HG03066 (cell line): ENCODE measurements around the gene HEXIM2.
"Not testable (repeated sequence)": the region's sequence is repeated elsewhere in the genome, so short reads cannot be mapped to it uniquely, and the experiment has no call there.

Experiments
- ATAC-seq: cut with Tn5 transposase; IDR thresholded peaks from one replicate; pipeline ENCODE4 v1.9.1; 2021; ENCODE audit warnings: low read depth; ENCODE audit not compliant: unreplicated experiment

The HEXIM2 gene, protein sequence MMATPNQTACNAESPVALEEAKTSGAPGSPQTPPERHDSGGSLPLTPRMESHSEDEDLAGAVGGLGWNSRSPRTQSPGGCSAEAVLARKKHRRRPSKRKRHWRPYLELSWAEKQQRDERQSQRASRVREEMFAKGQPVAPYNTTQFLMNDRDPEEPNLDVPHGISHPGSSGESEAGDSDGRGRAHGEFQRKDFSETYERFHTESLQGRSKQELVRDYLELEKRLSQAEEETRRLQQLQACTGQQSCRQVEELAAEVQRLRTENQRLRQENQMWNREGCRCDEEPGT

GRCh38 chr17:45161288-45162024 is at the start of gene HEXIM2:
TSS of gene HEXIM2 (plus strand) at chr17:45161875. CDS start at chr17:45162794, 919 bp downstream.
- ATAC-seq, result peak; percentile 85

- ATAC-seq, result no peak
Observed at GRCh38 chr17:45112559-45113423, 48.9 kb upstream of the HEXIM2 start.

- ATAC-seq, result no peak
Observed at GRCh38 chr17:45113424-45113754, 48.3 kb upstream of the HEXIM2 start.

GRCh38 chr17:45114117-45114932 is 47.4 kb upstream of the HEXIM2 start:
- ATAC-seq, result no peak

DNA sequence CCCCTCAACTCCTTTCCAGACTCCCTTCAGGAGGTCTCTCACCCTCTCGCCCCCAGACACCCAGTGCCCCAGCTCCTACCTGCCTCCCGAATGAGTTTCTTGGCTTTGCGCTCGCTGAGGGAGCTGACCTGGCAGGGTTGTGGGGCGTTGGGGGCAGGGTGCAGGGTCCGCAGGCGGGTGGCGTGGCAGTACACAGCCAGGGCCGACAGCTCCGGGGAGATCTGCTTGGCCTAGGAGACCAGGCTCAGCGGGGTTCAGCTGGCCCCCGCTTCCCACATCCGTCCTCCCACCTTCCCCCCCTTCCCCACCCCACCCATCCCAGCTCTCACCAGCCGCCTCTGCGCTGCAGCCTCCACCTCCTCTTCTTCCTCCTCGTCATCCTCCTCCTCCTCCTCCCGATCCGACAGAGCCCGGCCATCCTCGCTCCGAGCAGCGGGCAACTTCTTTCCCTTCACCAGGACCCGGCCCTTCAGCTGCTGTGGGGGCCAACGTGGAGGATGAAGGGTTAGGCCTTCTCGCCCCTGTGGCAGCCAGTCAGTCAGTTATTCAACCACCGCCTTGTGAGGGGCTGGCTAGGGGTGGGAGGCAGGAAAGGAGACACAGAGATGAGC is 46.6 kb upstream of the HEXIM2 start:
- ATAC-seq, result no peak

- no peak for ATAC-seq
Observed at GRCh38 chr17:45115871-45116270, 45.8 kb upstream of the HEXIM2 start.

GRCh38 chr17:45116434-45117016 is 45.1 kb upstream of the HEXIM2 start:
- no peak for ATAC-seq

GRCh38 chr17:45117334-45117733 is 44.3 kb upstream of the HEXIM2 start:
- no peak for ATAC-seq

DNA sequence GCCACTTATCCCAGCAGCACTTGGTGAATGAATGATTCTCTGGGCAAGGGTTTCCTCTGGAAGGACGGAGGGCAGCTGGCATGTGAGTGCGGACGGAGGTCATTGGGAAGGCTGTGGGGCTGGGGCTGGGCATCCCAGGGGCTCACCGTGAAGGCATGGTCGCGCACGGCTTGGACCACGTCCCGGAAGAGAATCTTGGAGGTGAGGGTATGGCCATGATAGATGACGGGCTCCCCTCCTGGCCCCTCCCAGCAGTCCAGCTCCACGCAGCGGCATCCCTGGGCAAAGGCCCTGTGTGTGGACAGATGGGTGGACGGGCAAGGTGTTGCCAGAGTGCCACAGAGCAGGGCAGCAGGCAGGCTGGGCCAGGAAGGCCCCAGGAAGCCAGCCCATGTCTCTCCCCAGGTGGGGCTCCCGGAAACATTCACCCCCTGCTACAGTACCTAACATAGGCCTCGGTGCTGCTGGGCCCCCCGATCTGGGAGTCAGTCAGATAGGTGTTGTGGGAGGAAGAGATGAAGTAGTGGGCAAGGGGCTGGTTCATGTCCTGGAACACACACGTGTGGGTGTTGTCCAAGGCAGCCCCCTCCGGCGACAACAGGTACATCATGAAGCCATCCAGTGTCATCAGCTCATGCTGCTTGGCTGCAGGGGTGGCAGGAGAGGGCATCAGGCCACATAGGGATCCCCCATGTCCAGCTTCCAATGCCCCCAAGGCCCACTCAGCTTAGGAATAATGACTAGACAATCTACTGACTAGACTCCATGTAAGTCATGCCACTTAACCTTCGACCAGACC is 43.6 kb upstream of the HEXIM2 start:
- no peak for ATAC-seq

DNA sequence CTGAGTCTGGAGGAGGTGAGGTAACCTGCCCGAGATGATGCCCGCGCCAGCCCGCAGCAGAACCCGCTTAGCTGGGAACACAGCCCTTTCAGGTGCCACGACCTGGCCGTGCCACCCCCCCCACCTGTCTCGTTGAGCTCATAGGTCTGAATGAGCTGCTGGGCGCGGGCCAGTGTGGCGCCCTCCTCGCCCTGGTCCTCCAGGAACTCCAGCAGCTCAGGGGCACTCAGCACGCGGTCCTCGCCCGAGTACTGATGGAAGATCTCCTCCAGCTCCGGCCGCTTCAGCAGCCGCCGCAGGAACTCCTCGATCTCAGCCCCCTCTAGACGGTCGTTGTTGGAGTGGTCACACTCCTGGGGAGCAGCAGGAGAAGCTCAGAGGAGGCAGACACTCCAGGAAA is 43.0 kb upstream of the HEXIM2 start:
- no peak for ATAC-seq

DNA sequence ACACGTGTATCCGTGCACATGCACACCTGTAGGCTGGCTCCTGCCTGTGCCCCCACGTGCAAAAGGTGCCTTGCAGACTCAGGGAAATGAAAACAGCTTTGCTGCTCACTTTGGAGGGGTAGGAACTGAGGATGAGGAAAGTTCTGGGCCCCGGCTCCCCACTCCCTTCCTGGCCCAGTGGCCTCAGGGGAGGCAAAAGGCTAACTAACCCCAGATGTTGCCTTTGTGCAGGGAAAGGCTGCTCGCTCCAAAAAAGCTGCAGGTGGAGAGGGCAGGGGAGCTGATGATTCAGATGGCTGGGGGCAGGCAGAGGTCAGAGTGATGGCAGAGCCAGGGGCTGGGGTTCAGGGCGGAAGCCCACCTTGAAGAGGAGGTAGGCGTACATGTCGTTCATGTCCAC is 41.7 kb upstream of the HEXIM2 start:
- ATAC-seq, result no peak

- ATAC-seq, result no peak
Observed at GRCh38 chr17:45120558-45120957, 41.1 kb upstream of the HEXIM2 start.

DNA sequence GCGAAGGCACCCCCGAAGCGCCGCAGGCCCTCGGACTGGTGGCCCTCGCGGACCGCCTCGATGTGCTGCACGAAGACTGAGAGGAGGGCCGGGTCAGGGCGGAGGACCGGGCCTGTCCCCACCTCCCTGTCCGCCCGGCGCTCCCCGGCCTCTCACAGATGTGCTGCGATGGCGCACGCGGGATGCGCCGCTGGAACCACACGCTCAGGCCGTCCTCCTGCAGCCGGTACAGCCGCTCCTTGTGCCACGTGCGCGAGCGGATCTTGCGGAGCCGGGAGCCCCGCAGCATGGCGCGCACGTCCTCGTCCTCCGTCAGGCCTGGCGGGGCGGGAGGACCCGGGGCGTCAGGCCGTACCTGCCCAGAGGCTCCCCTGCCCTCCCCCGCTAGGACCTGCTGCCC is 40.6 kb upstream of the HEXIM2 start:
- ATAC-seq, result no peak

DNA sequence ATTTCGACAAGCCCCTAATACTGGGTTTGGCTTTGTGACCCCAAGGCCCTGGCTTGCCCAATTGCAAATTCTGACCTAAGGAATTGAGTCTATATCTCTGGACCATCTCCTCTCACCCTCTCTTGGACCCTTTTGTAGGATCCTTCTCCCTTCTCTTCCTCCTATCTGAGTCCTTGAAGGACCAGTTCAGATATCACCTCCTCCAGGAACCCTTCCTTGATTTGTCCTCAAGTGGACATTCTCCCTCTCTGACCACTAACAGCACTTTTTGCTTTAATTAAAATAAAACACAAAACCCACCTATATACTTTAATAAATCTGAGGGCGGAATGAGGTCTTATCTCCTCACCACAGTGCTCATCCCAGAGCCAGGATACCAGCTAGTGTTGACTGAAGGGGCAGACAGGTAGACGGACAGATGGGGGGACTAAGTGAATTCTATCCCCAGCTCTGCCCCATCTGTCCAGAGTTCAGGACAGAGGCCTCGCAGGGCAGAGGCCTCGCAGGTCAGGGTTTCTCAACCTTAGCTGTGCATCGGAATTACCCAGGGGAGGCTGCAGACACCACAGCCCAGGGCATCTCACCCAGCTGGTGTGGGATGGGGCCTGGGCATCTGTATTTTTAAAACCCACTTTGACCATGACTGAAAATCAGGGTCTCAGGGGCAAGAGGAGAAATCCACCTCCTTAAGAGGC is 38.5 kb upstream of the HEXIM2 start:
- ATAC-seq, result no peak

DNA sequence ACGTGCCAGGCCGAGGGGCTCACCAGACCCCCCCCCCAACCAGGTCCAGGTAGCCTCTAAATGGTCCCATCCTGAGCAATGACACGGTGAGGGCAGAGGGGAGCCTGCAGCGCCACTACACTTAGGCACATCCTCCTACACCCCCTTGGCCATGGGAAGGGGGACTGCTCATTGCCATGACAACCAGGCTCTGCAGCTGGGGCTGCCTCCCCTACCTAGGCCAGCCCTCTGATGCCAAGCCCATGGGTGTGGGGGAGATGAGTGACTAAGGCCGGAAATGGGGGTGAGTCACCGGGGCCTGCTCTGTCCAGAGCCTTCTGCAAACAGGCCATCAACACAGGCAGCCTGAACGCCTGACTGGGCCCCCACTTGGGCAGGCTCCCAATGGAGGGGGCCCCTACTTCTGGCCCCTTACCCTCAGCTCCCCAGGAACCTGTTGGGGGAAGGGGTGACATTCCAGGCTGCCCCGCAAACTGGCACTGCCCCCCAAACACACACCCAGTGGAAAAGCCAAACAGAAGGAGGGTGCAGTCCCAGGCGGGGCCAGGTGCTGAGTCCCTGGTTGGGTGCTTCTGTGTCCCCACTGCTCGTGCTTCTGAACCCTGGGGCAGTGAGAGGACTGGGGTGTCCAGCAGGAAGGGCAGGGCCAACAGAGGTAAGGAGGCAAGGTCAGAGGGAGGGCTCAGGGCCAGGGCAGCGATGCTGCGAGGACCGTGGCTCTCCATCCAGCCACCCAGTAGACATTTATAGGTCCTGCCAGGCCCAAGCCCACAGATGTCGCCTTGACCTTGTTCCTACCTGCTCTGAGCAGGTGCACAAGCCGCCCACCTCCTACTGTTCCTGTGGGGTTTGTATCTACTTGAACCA is 37.5 kb upstream of the HEXIM2 start:
- ATAC-seq, result no peak

DNA sequence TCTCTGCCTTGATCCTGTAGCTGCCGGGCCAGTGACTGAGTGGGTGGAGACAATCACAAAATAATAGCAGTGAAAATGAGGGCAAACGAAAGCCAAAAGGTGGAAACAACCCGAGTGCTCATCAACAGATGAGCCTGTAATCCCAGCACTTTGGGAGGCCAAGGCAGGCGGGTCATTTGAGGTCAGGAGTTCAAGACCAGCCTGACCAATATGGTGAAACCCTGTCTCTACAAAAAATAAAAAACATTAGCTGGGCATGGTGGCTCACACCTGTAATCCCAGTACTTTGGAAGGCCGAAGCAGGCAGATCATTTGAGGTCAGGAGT is 36.9 kb upstream of the HEXIM2 start:
- not testable (repeated sequence) for ATAC-seq

DNA sequence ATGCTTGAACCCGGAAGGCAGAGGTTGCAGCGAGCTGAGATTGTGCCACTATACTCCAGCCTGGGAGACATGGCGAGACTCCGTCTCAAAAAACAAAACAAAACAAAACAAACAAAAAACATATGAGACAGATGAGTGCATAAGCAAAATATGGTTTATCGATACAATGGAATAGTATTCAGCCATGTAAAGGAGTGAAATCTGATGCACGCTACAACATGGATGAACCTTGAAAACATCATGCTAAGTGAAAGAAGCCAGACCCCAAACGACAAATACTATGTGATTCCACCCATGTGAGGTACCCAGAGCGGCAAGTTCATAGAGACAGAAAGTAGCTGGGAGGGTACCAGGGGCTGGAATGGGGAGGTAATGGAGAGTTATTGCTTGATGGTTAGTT is 36.2 kb upstream of the HEXIM2 start:
- ATAC-seq, result no peak

- no peak for ATAC-seq
Observed at GRCh38 chr17:45127207-45127547, 34.5 kb upstream of the HEXIM2 start.
